K562 (cell line): ENCODE results near the gene PRKAG2. TPM values are rescaled to one million over a fixed set of nuclear protein-coding genes. Genes with fewer than 3 reads are reported as not detected.

Source experiments
- ATAC-seq: fragments of 200-7000 bp; cut with Tn5 transposase; 3 replicates; pipeline ENCODE4 v1.9.1; 2020; ENCODE audit warnings: moderate library complexity
- BruUV-seq: library from RNA; stranded (reverse); fragments of 400-500 nt; replicated peaks from 2 replicates; lab custom pipeline; 2021; lab: Mats Ljungman, UMichigan
- CTCF ChIA-PET: fragments of 300-600 bp; formaldehyde crosslinking; extraction: SDS; loops from one replicate; lab custom pipeline; 2021; ENCODE audit warnings: low intra/inter-chr PET ratio; lab: Yijun Ruan, JAX
- POLR2A ChIA-PET: fragments of 300-600, 350-650 bp; sonication (Branson Sonifier 250); formaldehyde crosslinking; extraction: SDS; loops from one replicate; lab custom pipeline; 2021; ENCODE audit warnings: antibody characterized with exemption, inconsistent platforms; lab: Yijun Ruan, JAX
- DNase-seq, 4 experiments: peaks; one replicate each; pipeline versions ENCODE4 v3.0.0 to v3.0.0-alpha.2; 2011 to 2018; ENCODE audit warnings: low spot score in 3 of 4, mixed read lengths in 3 of 4; ENCODE audit errors: extremely low read depth in 1 of 4
- FAIRE-seq: peaks from 2 replicates; lab custom pipeline; 2011; peaks lifted over from hg19 to GRCh38; lab: Jason Lieb, UNC
- H2AFZ ChIP-seq: 2 replicates; pipeline ENCODE4 v1.6.0; 2011; ENCODE audit warnings: low read depth, low read length, control low read depth, inconsistent platforms
- H3K27ac ChIP-seq: fragments of 200-600 bp; 3 replicates; pipeline ENCODE4 v1.8.0; 2011; ENCODE audit warnings: low read depth, mild to moderate bottlenecking, control low read depth, inconsistent platforms, low read length, moderate library complexity, mixed read lengths; ENCODE audit errors: extremely low read depth
- H3K27me3 ChIP-seq, 2 experiments: fragments of 300-600 bp in 1 of 2; 2 replicates in 1 of 2; 3 replicates in 1 of 2; pipeline versions ENCODE4 v1.6.0 to v1.8.0; 2011; ENCODE audit warnings: inconsistent platforms in 2 of 2, low read length in 2 of 2, mild to moderate bottlenecking in 1 of 2, mixed read lengths in 1 of 2, moderate library complexity in 1 of 2; ENCODE audit not compliant: control insufficient read depth in 2 of 2, insufficient read depth in 2 of 2
- H3K36me3 ChIP-seq: fragments of 300-600 bp; 3 replicates; pipeline ENCODE4 v1.8.0; 2011; ENCODE audit warnings: mild to moderate bottlenecking, low read length, inconsistent platforms; ENCODE audit not compliant: control insufficient read depth, insufficient read depth
- H3K4me1 ChIP-seq, 2 experiments: fragments of 200-600 bp in 1 of 2; replicated peaks in 1 of 2; 2 replicates in 1 of 2; 3 replicates in 1 of 2; pipeline versions ENCODE4 v1.5.1 to v1.8.0; 2011; ENCODE audit warnings: inconsistent platforms in 2 of 2, low read length in 2 of 2, mild to moderate bottlenecking in 1 of 2, mixed read lengths in 1 of 2, moderate library complexity in 1 of 2; ENCODE audit not compliant: control insufficient read depth in 2 of 2, insufficient read depth in 2 of 2
- H3K4me2 ChIP-seq: 2 replicates; pipeline ENCODE4 v1.6.1; 2011; ENCODE audit warnings: low read length, control low read depth, inconsistent platforms, mixed read lengths; ENCODE audit not compliant: insufficient read depth
- H3K4me3 ChIP-seq: fragments of 200-600 bp; sonication (generic), shearing (Covaris generic); 2 replicates; pipeline ENCODE4 v1.5.1; 2016; ENCODE audit warnings: control low read depth, inconsistent platforms
- H3K79me2 ChIP-seq: fragments of 200-600 bp; 3 replicates; pipeline ENCODE4 v1.8.0; 2011; ENCODE audit warnings: low read length, inconsistent platforms; ENCODE audit not compliant: control insufficient read depth, insufficient read depth
- H3K9ac ChIP-seq, 2 experiments: 2 replicates each; pipeline versions ENCODE4 v1.6.0 to v1.6.1; 2011; ENCODE audit warnings: low read depth in 2 of 2, low read length in 2 of 2, control low read depth in 1 of 2, inconsistent platforms in 1 of 2, mild to moderate bottlenecking in 1 of 2, mixed read lengths in 1 of 2; ENCODE audit not compliant: insufficient read depth in 1 of 2
- H3K9me1 ChIP-seq: one replicate; pipeline ENCODE4 v1.6.0; 2011; ENCODE audit warnings: inconsistent platforms, mild to moderate bottlenecking, low read length, moderate library complexity; ENCODE audit not compliant: control insufficient read depth, insufficient read depth
- H3K9me3 ChIP-seq: replicated peaks from 2 replicates; pipeline ENCODE4 v1.5.1; 2011; ENCODE audit warnings: low read depth, low read length, inconsistent platforms; ENCODE audit not compliant: control insufficient read depth, insufficient read depth
- H4K20me1 ChIP-seq: replicated peaks from 2 replicates; pipeline ENCODE4 v1.6.1; 2011; ENCODE audit warnings: low read length, inconsistent platforms, mixed read lengths; ENCODE audit not compliant: control insufficient read depth, insufficient read depth
- ARNT ChIP-seq, 2 experiments: fragments of 450-650 bp; IDR thresholded peaks; 2 replicates each; pipeline ENCODE4 v1.6.1; 2016; ENCODE audit warnings: mild to moderate bottlenecking in 1 of 2
- ATF7 ChIP-seq: fragments of 450-650 bp; IDR thresholded peaks from 2 replicates; pipeline ENCODE4 v1.7.1; 2014; ENCODE audit warnings: mild to moderate bottlenecking, moderate library complexity
- FOXJ2 ChIP-seq: fragments of 200-800 bp; sonication (Bioruptor generic); IDR thresholded peaks from 2 replicates; pipeline ENCODE4 v1.6.1; 2016; ENCODE audit warnings: missing genetic modification characterization, missing compliant biosample characterization
- MTA3 ChIP-seq: fragments of 450-650 bp; formaldehyde crosslinking; IDR thresholded peaks from 2 replicates; pipeline ENCODE4 v1.6.1; 2017; ENCODE audit warnings: mild to moderate bottlenecking, borderline replicate concordance
- NRF1 ChIP-seq, 2 experiments: fragments of 450-650 bp; IDR thresholded peaks in 1 of 2; conservative IDR thresholded peaks in 1 of 2; 2 replicates each; pipeline ENCODE4 v1.6.1; 2014; ENCODE audit warnings: mild to moderate bottlenecking in 2 of 2
- XRCC3 ChIP-seq: fragments of 450-650 bp; IDR thresholded peaks from 2 replicates; pipeline ENCODE4 v1.6.1; 2017; ENCODE audit warnings: mild to moderate bottlenecking, moderate library complexity
- ZNF165 ChIP-seq: fragments of 250-450 bp; sonication (Bioruptor Pico); IDR thresholded peaks from 2 replicates; pipeline ENCODE4 v1.4.0; 2020; ENCODE audit warnings: borderline replicate concordance
- WGBS: fragments of 100-300 bp; shearing (Covaris generic); methylation state at CpG from one replicate; pipeline ENCODE4 v1.1.6; 2016; ENCODE audit warnings: low coverage, mixed read lengths; ENCODE audit not compliant: insufficient coverage; ENCODE audit errors: missing lambda C conversion rate; 5-methylcytosine and 5-hydroxymethylcytosine counted together
- in situ Hi-C: fragments of 300-500 bp; cut with MboI; formaldehyde crosslinking; loops from 4 replicates; pipeline ENCODE4 v1.15.0; 2018; ENCODE audit warnings: inconsistent platforms, mixed read lengths
- intact Hi-C: fragments of 100-400 bp; cut with micrococcal nuclease; formaldehyde crosslinking; loops from 2 replicates; pipeline ENCODE4 v1.14.2; 2022
- polyA plus RNA-seq, 8 experiments: library from polyadenylated mRNA; depleted of rRNA in 4 of 8; stranded (reverse) in 5 of 8; unstranded in 3 of 8; fragments of >200 nt; fragmentation: Nextera tagmentation in 2 of 8; fragmentation: Illumina TruSeq in 1 of 8; extraction: Ambion mirVana in 2 of 8; extraction: Trizol in 1 of 8; gene quantifications; 2 replicates each; pipeline versions ENCODE4 v1.2.1 to v1.2.3, GENCODE V29; 2011 to 2014; ENCODE audit warnings: inconsistent platforms in 1 of 8, missing spikeins in 1 of 8
- total RNA-seq, 7 experiments: library from RNA; depleted of rRNA in 6 of 7; stranded (reverse); fragments of >200 nt in 6 of 7; fragmentation: Illumina TruSeq in 2 of 7; extraction: Trizol in 2 of 7; gene quantifications; 2 replicates each; pipeline versions ENCODE4 v1.2.1 to v1.2.3, GENCODE V29; 2011 to 2021; ENCODE audit warnings: low replicate concordance in 1 of 7
- TF ChIP-seq, protein P1 (sequence below): fragments of 250-450 bp; sonication (Bioruptor Pico); IDR thresholded peaks from 2 replicates; pipeline ENCODE4 v1.4.0; 2020
- TF ChIP-seq, protein P2 (sequence below): sonication (generic); formaldehyde crosslinking; IDR thresholded peaks from 2 replicates; pipeline ENCODE4 v1.9.0; 2022; ENCODE audit warnings: mild to moderate bottlenecking, missing genetic modification reagents

The PRKAG2 gene
- total and polyA plus RNA-seq, 9 of the 15 experiments (the other 6 are each of a cell fraction or from before 2014, with no cell fraction given), result 0.99 to 5.6 (median 3.3) TPM

DNA sequence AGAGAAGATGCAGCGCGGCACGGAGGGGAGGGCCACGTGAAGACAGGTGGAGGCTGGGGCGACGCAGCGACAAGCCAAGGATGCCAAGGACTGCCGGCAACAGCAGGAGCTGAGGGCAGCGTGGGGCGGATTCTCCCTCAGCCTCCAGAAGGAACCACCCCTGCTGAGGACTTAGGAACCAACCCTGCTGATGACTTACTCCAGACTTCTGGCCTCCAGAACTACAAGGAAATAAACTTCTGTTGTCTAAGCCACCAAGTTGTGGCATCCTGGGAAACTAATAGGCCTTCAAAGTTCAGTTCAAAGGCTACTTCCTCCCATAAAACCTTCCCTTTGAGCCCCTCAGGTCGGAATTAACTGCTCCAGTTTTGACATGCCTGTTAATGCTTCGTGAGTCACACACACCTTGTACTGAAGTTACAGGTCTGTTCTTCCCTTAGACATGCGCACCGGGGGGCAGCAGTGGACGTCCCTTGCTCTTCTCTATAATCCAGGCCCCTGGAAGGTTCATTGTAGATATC is 268.8 kb downstream of the PRKAG2 start:
- BruUV-seq, result no TSS peak
- WGBS, result 10% methylated on average over 15 of the region's 15 CpGs
- Histone ChIP-seq H3K9me3 (no peaks in the 10 kb centered on the region), H2AFZ (no peak overlapping the region), H3K4me1 (no peaks in the 10 kb centered on the region), H3K79me2 (no peaks in the 10 kb centered on the region), H4K20me1 (peaks cover 9% of the 10 kb centered on the region; the same call in 1 of the 2 replicates), H3K9me1 (no peaks in the 10 kb centered on the region), H3K27ac (no peak overlapping the region), H3K36me3 (no peaks in the 10 kb centered on the region), H3K4me3 (no peak overlapping the region), H3K9ac (no peak overlapping the region), H3K4me2 (no peak overlapping the region), H3K27me3 (peaks cover 41 to 64% of the 10 kb centered on the region in 2 experiments)
- in situ Hi-C loops (no loop called here), intact Hi-C loops (no loop called here)
- CTCF ChIA-PET, result no interaction called here
- POLR2A ChIA-PET, result no interaction called here
- TF ChIP-seq MTA3 (no peak), NRF1 (conservative IDR thresholded peaks at IDR 0.05 in 1 of 2, IDR thresholded peaks at IDR 0.05 in 1 of 2) (peak; percentile 71)
- ATAC-seq (no peak), DNase-seq (no peak), FAIRE-seq (no peak)

DNA sequence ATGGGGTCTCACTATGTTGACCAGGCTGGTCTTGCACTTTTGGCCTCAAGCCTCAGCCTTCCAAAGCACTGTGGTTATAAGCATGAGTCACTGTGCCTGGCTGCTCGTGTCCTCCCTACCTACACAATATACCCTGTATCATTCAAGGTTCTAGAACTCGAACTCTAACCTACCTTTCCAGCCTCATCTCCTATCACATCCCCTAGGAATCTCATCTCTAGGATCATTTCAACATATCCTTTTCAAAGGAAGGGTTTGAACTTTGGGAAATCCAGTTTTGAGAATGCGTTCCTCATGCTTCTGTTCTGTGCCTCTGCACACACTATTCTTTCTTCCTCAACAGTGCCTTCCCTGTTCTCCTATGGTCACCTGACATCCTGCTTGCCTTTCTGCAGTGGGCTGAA is 269.4 kb downstream of the PRKAG2 start:
- ChIA-PET CTCF (no interaction called here), POLR2A (no interaction called here)
- Histone ChIP-seq H3K9ac (no peak overlapping the region), H2AFZ (no peak overlapping the region), H3K4me2 (no peak overlapping the region), H3K4me3 (no peak overlapping the region), H3K9me3 (no peaks in the 10 kb centered on the region), H3K27ac (no peak overlapping the region), H3K4me1 (no peaks in the 10 kb centered on the region), H4K20me1 (peaks cover 5% of the 10 kb centered on the region; the same call in 1 of the 2 replicates), H3K27me3 (peaks cover 37 to 63% of the 10 kb centered on the region in 2 experiments)
- ATAC-seq, result no peak
- no TSS peak for BruUV-seq
- intact Hi-C loops, result no loop called here
- 0% methylated on average over 3 of the region's 3 CpGs for WGBS
- DNase-seq, result no peak
- TF ChIP-seq XRCC3 (no peak), ARNT (IDR thresholded peaks at IDR 0.05) (no peak), ZNF165 (no peak), ATF7 (no peak), FOXJ2 (tag) (no peak)
- TF ChIP-seq, protein P1, sequence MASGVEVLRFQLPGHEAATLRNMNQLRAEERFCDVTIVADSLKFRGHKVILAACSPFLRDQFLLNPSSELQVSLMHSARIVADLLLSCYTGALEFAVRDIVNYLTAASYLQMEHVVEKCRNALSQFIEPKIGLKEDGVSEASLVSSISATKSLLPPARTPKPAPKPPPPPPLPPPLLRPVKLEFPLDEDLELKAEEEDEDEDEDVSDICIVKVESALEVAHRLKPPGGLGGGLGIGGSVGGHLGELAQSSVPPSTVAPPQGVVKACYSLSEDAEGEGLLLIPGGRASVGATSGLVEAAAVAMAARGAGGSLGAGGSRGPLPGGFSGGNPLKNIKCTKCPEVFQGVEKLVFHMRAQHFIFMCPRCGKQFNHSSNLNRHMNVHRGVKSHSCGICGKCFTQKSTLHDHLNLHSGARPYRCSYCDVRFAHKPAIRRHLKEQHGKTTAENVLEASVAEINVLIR (CRISPR knock-in tag), result no peak
- TF ChIP-seq, protein P2, sequence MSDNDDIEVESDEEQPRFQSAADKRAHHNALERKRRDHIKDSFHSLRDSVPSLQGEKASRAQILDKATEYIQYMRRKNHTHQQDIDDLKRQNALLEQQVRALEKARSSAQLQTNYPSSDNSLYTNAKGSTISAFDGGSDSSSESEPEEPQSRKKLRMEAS (CRISPR knock-in tag), result 0 out of 2 replicates have a peak, but pooled peaks have one; percentile 9
- TF ChIP-seq, all 486 proteins: peak for 1
- Histone ChIP-seq H3K36me3 (no peaks in the 10 kb centered on the region), H3K9me1 (no peaks in the 10 kb centered on the region), H3K79me2 (no peaks in the 10 kb centered on the region)
- in situ Hi-C loops, result no loop called here
- FAIRE-seq, result no peak
